OCI-LY7 (cell line): ENCODE measurements around the gene ATMIN. TPM values are rescaled to one million over a fixed set of nuclear protein-coding genes. Genes with fewer than 3 reads are reported as not detected.

Experiments
- BruUV-seq: library from RNA; stranded (reverse); fragments of 400-500 nt; replicated peaks from 2 replicates; lab custom pipeline; 2021; lab: Mats Ljungman, UMichigan
- CTCF ChIA-PET: fragments of 300-600 bp; sonication (Branson Sonifier 250); formaldehyde crosslinking; loops from one replicate; lab custom pipeline; 2022; ENCODE audit warnings: antibody characterized with exemption; ENCODE audit not compliant: unreplicated experiment; lab: Charles Lee
- POLR2A ChIA-PET: fragments of 300-600 bp; sonication (Branson Sonifier 250); formaldehyde crosslinking; loops from one replicate; lab custom pipeline; 2022; ENCODE audit warnings: antibody characterized with exemption; lab: Charles Lee
- DNase-seq: peaks from one replicate; pipeline ENCODE4 v3.0.0-alpha.2; 2015; ENCODE audit warnings: low spot score
- H2AFZ ChIP-seq: fragments of 200-600 bp; sonication (generic), shearing (Covaris generic); 2 replicates; pipeline ENCODE4 v1.6.1; 2014; ENCODE audit warnings: mild to moderate bottlenecking, antibody characterized with exemption, low read length, moderate library complexity
- H3K27ac ChIP-seq: fragments of 200-600 bp; sonication (generic); 2 replicates; pipeline ENCODE4 v1.5.1; 2014; ENCODE audit warnings: mixed run types, low read depth, mild to moderate bottlenecking, moderate library complexity, low read length, inconsistent platforms; ENCODE audit not compliant: poor library complexity, severe bottlenecking
- H3K36me3 ChIP-seq: fragments of 200-600 bp; sonication (generic); 2 replicates; pipeline ENCODE4 v1.6.1; 2014; ENCODE audit warnings: mild to moderate bottlenecking, antibody characterized with exemption, low read length, moderate library complexity, mixed read lengths; ENCODE audit not compliant: insufficient read depth
- H3K4me1 ChIP-seq: fragments of 200-600 bp; sonication (generic); 2 replicates; pipeline ENCODE4 v1.5.1; 2014; ENCODE audit warnings: mild to moderate bottlenecking, low read length; ENCODE audit not compliant: insufficient read depth, poor library complexity, severe bottlenecking
- H3K4me2 ChIP-seq: fragments of 200-600 bp; sonication (generic); 2 replicates; pipeline ENCODE4 v1.6.1; 2014; ENCODE audit warnings: mild to moderate bottlenecking, low read length
- H3K4me3 ChIP-seq: fragments of 200-600 bp; sonication (generic); 2 replicates; pipeline ENCODE4 v1.5.1; 2014; ENCODE audit warnings: mild to moderate bottlenecking, low read depth, low read length; ENCODE audit not compliant: poor library complexity, severe bottlenecking
- H3K79me2 ChIP-seq: fragments of 200-600 bp; sonication (generic); 2 replicates; pipeline ENCODE4 v1.6.1; 2016; ENCODE audit warnings: low read depth, mild to moderate bottlenecking, low read length, moderate library complexity, mixed read lengths; ENCODE audit not compliant: insufficient read depth
- H3K9me2 ChIP-seq: fragments of 200-600 bp; sonication (generic); 2 replicates; pipeline ENCODE4 v1.6.1; 2016; ENCODE audit warnings: mild to moderate bottlenecking, low read length, mixed read lengths; ENCODE audit not compliant: insufficient read depth
- H3K9me3 ChIP-seq: fragments of 200-600 bp; sonication (generic); 2 replicates; pipeline ENCODE4 v1.6.1; 2014; ENCODE audit warnings: mild to moderate bottlenecking, mixed run types, low read length, mixed read lengths
- H4K20me1 ChIP-seq: fragments of 200-600 bp; sonication (generic); 2 replicates; pipeline ENCODE4 v1.6.1; 2014; ENCODE audit warnings: mild to moderate bottlenecking, antibody characterized with exemption, low read length, moderate library complexity, mixed read lengths; ENCODE audit not compliant: insufficient read depth
- EZH2phosphoT487 ChIP-seq: fragments of 200-600 bp; sonication (generic); IDR thresholded peaks from 2 replicates; pipeline ENCODE4 v1.6.1; 2018; ENCODE audit warnings: low read depth, borderline replicate concordance, mild to moderate bottlenecking, mixed run types, antibody characterized with exemption, low read length, moderate library complexity, mixed read lengths
- intact Hi-C: fragments of 100-400 bp; cut with micrococcal nuclease; formaldehyde crosslinking; loops from one replicate; pipeline ENCODE4 v1.10.0; 2022; ENCODE audit not compliant: unreplicated experiment
- total RNA-seq, 2 experiments: library from RNA; depleted of rRNA in 1 of 2; stranded (reverse); fragments of >200 nt in 1 of 2; shearing (Covaris generic) in 1 of 2; gene quantifications; 2 replicates each; pipeline ENCODE4 v1.2.3, GENCODE V29; 2014 to 2022
- TF ChIP-seq, protein P1 (sequence below): fragments of 200-600 bp; sonication (generic); conservative IDR thresholded peaks from 2 replicates; pipeline ENCODE4 v1.5.1; 2014; ENCODE audit warnings: mild to moderate bottlenecking, antibody characterized with exemption, low read length, moderate library complexity, mixed read lengths

Gene ATMIN
- total RNA-seq, 2 experiments from 2014 or later, result 15.0 to 23.7 TPM

DNA sequence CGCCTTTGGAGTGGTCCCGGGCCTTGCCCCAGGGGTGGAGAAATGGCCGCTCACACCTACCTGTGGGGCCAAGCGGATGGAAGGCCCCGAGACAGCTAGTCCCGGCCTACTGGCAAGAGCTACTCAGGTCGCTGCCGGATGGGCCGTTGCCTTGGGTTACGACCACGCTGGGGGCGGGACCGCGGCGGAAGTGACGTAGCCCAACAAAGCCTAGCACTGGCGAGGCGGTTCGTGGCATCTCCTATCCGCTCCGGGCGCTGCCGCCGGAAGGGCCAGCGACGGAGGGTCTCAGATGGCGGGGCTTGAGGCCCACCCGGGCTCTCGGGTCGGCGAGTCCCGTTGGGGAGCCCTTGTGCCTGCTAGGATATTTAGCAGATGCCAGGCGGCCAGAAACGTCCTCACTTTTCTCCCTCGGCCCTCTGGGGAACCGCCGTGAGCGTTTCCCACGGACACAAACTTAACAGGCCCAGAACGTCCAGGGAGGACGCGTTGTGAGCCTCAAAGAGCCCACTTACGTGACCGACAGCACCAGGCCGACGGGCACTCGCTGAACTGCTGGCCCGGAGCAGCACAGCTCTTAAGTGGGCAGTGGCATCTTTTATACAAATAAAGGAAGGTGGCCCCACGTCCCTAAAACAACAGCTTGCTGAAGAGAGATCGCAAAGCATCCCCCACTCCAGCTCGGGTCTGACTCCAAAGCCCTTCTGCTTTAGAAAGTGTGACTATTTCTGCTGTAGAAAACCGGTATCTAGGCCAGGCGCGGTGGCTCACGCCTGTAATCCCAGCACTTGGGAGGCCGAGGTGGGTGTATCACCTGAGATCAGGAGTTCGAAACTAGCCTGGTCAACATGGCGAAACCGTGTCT, 41.7 kb downstream of the ATMIN start, which contains the start of gene C16orf46:
C16orf46 (minus strand) TSS at position 163 of the 865 bp plus-strand sequence. CDS start 13,283 bp downstream, outside the sequence.
- H3K36me3 ChIP-seq, result peaks cover 13% of the 10 kb centered on the region
- H3K9me3 ChIP-seq, result no peaks in the 10 kb centered on the region
- CTCF ChIA-PET, result interaction anchor here (1.0 kb wide), 1 partner anchor 15 kb away, joined by 4 read pairs; no protein-coding TSS in a partner anchor
- H3K4me3 ChIP-seq, result peak within 1 kb of the TSS; percentile 74
- peak within 1 kb of the TSS; percentile 81 for H3K27ac ChIP-seq
- POLR2A ChIA-PET, result interaction anchor here (0.6 to 1.8 kb wide), 9 partner anchors 11 to 1920 kb away, joined by 3 to 10 read pairs (median 4); no protein-coding TSS in a partner anchor
- peak; percentile 96 for DNase-seq
- peak within 1 kb of the TSS; percentile 73 for H2AFZ ChIP-seq
- intact Hi-C loops, result loop anchor here (2.0 to 5.0 kb wide), 2 partner anchors 41 to 660 kb away; no protein-coding TSS in a partner anchor
- H3K4me1 ChIP-seq, result peaks cover 15% of the 10 kb centered on the region
- H4K20me1 ChIP-seq, result no peaks in the 10 kb centered on the region
- TSS peak; percentile 76 for BruUV-seq
- TF ChIP-seq, protein P1, sequence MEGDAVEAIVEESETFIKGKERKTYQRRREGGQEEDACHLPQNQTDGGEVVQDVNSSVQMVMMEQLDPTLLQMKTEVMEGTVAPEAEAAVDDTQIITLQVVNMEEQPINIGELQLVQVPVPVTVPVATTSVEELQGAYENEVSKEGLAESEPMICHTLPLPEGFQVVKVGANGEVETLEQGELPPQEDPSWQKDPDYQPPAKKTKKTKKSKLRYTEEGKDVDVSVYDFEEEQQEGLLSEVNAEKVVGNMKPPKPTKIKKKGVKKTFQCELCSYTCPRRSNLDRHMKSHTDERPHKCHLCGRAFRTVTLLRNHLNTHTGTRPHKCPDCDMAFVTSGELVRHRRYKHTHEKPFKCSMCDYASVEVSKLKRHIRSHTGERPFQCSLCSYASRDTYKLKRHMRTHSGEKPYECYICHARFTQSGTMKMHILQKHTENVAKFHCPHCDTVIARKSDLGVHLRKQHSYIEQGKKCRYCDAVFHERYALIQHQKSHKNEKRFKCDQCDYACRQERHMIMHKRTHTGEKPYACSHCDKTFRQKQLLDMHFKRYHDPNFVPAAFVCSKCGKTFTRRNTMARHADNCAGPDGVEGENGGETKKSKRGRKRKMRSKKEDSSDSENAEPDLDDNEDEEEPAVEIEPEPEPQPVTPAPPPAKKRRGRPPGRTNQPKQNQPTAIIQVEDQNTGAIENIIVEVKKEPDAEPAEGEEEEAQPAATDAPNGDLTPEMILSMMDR, result no peak
- TF ChIP-seq EZH2phosphoT487, result no peak
- H3K79me2 ChIP-seq, result no peaks in the 10 kb centered on the region
- no peaks in the 10 kb centered on the region for H3K9me2 ChIP-seq
- H3K4me2 ChIP-seq, result peak within 1 kb of the TSS; percentile 79

DNA sequence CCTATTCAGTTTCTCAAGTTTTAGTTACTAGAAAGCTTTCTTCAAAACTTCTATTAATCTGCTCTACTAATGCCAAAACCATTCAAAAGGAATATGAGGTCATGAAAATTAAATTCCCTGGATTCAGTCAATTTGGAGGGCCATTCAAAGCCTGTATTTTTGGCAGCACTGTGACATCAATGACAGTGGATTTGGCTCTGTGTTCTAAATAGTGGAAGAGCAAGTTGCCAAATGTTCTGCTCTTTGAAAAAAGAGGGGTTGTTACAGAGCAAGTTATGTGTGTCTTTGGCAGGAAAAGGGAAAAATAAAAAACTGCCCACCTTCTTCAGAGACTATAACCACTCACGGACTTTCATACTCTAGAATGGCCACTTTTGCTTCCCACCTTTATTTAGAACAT, 44.6 kb downstream of the ATMIN start:
- H3K4me2 ChIP-seq, result no peak overlapping the region
- no peaks in the 10 kb centered on the region for H3K9me3 ChIP-seq
- H3K27ac ChIP-seq, result no peak overlapping the region
- intact Hi-C loops, result no loop called here
- H3K4me1 ChIP-seq, result peaks cover 15% of the 10 kb centered on the region
- H4K20me1 ChIP-seq, result no peaks in the 10 kb centered on the region
- ChIA-PET CTCF (no interaction called here), POLR2A (no interaction called here)
- no peaks in the 10 kb centered on the region for H3K9me2 ChIP-seq
- no peak overlapping the region for H2AFZ ChIP-seq
- no TSS peak for BruUV-seq
- peaks cover 32% of the 10 kb centered on the region for H3K36me3 ChIP-seq
- H3K79me2 ChIP-seq, result no peaks in the 10 kb centered on the region
- H3K4me3 ChIP-seq, result no peak overlapping the region
- DNase-seq, result no peak
- TF ChIP-seq, protein P1, result no peak
- no peak for TF ChIP-seq EZH2phosphoT487
